ACHN (cell line): Measurements from ENCODE around the gene DNAH10.
A peak's percentile ranks its signal among the peaks of the same experiment; 100 is the strongest.
"Not testable (repeated sequence)": the region's sequence is repeated elsewhere in the genome, so short reads cannot be mapped to it uniquely, and the experiment has no call there.

Experiments used
- DNase-seq: peaks from one replicate; pipeline ENCODE4 v3.0.0-alpha.2; 2015
- in situ Hi-C: cut with HindIII; loops from 2 replicates; pipeline ENCODE4 v1.10.0; 2017; ENCODE audit warnings: low sequenced_read_pairs, low pct_ligation_motif_present, low pct_unique_long_range_greater_than_20kb

The DNAH10 gene

DNA sequence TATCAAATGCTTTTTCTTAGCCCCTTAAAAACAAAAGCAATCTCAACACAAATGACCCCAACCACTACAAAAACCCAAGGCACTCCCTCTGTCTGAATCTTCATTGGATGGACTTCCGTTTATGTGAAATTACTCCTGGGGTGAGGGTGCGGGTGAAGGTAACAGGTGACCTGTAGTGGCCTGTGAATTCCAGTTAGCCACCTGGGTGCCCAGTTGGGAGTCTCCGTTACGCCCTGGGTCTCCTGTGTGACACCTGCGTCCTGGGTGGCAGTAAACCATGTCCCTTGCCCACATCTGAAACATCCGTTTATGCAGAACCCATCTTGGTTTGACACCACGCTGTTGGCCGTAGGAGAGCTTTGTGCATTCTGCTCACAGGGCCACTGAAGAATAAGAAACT is 148.0 kb downstream of the DNAH10 start:
- in situ Hi-C loops = no loop called here
- no peak for DNase-seq

- in situ Hi-C loops = no loop called here
- peak; percentile 23 for DNase-seq
These were observed 148.7 kb downstream of the DNAH10 start for GRCh38 chr12:123910761-123911193.

DNA sequence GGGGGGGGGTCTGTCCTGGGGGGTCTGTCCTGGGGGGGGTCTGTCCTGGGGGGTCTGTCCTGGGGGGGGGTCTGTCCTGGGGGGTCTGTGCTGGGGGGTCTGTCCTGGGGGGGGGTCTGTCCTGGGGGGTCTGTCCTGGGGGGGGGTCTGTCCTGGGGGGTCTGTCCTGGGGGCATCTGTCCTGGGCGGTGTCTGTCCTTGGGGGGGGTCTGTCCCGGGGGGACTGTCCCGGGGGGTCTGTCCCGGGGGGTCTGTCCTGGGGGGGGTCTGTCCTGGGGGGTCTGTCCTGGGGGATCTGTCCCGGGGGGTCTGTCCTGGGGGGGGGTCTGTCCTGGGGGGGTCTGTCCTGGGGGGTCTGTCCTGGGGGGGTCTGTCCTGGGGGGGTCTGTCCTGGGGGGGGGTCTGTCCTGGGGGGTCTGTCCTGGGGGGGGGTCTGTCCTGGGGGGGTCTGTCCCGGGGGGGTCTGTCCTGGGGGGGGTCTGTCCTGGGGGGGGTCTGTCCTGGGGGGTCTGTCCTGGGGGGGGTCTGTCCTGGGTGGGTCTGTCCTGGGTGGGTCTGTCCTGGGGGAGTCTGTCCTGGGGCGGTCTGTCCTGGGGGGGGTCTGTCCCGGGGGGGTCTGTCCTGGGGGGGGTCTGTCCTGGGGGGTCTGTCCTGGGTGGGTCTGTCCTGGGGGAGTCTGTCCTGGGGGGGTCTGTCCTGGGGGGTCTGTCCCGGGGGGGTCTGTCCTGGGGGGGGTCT is 149.7 kb downstream of the DNAH10 start:
- DNase-seq, in situ Hi-C loops: not testable (repeated sequence)

DNA sequence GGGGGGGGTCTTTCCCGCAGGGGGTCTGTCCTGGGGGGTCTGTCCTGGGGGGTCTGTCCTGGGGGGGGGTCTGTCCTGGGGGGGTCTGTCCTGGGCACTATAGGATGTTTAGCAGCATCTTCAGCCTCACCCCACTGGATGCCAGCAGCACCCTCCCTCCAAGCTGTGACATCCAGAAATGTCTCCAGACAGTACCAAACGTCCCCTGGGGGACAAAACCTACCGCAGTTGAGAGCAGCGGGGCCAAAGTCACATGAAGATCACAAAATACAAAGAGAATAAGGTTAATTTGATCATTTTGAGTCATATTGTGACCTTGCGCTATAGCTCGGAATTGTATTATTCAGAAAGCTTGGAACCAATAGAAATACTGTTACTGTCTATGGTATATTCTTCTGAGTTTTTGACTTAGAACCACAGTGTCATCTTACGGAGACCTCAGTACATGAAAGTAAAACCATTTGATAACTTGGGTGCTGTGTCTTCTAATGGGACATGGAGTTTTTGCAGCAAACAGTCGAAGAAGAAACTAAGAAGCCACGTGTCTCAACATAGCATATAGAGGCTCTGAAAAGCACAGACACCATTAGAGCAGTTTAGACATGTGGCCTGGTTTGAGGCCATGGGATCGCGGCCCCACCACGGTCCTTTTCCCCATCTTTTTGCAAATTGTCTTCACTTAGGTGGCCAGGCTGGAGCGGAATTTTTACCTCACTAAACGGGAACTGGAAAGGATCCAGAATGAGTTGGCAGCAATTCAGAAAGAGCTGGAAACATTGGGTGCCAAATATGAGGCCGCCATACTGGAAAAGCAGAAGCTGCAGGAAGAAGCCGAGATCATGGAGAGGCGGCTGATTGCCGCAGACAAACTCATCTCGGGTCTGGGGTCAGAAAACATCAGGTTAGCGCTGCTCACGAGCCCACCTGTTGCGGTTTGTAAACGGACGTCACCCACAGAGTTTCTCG is 150.6 kb downstream of the DNAH10 start:
- in situ Hi-C loops = no loop called here
- no peak for DNase-seq

DNA sequence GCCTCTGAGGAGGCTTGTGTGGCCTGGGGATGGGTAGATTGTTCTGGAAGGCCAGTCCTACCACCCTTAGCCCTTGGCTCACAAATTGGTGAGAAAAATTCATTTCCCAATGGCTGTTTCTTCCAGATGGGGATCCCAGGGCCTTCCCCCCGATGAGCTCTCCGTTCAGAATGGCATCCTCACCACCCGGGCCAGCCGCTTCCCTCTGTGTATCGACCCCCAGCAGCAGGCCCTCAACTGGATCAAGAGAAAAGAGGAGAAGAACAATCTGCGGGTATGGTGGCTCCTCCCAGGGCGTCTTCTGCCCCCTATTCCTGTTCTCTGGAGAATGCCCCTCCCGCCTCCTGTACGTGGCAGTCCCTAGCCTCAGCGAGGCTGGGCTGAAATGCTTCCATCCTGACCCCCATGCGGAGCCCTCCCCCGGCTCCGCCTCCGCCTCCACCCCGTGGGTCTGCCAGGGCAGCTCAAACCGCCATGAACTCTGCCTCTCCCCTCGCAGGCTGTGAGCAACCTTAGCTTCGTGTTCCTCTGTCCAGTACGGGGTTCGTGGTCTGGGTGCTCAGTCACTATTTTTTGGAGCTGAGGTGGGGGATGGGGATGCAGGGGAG is 152.7 kb downstream of the DNAH10 start:
- no peak for DNase-seq
- in situ Hi-C loops = no loop called here

DNA sequence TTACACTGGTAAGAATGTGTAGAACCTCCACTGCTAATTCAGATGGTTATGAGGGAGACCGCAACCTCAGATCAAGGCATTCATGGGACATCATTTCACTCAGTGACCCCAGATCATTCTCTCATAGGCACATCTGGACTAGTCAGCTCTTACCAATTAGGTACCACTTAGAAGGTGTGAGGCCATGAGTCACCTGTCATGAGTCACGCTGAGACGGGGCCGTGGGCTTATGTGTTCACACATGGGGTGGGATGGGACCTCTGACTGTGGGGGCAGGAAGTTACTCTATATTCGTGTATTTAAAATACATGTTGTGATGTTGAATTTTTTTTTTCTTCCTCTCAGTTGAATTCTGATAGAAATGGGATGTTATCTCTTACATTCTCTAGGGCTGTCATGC is 154.6 kb downstream of the DNAH10 start:
- DNase-seq = no peak
- in situ Hi-C loops = no loop called here

DNA sequence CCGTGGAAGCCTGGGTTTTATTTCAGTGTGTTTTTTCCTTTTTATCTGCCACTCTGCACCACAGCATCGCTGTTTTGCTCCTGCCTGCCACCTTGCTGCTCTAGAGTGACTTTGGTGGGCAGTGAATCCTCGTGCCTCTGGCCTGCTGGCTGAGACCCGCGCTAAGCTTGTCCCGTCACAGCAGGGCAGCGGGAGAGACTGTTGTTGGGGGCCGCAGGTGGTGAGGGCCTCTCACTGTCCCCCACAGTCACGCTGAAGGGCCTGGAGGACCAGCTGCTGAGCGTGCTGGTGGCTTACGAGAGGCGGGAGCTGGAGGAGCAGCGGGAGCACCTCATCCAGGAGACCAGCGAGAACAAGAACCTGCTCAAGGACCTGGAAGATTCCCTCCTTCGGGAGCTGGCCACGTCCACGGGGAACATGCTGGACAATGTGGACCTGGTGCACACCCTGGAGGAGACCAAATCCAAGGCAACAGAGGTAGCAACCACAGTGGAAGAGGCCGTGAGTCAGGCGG is 155.3 kb downstream of the DNAH10 start:
- no peak for DNase-seq
- in situ Hi-C loops = no loop called here

- in situ Hi-C loops = no loop called here
- no peak for DNase-seq
These were observed 157.9 kb downstream of the DNAH10 start for GRCh38 chr12:123919980-123920360.

- no peak for DNase-seq
- in situ Hi-C loops = no loop called here
These were observed 160.9 kb downstream of the DNAH10 start for GRCh38 chr12:123923038-123923437.

- no peak for DNase-seq
- in situ Hi-C loops = no loop called here
These were observed 161.8 kb downstream of the DNAH10 start for GRCh38 chr12:123923927-123924326.

DNA sequence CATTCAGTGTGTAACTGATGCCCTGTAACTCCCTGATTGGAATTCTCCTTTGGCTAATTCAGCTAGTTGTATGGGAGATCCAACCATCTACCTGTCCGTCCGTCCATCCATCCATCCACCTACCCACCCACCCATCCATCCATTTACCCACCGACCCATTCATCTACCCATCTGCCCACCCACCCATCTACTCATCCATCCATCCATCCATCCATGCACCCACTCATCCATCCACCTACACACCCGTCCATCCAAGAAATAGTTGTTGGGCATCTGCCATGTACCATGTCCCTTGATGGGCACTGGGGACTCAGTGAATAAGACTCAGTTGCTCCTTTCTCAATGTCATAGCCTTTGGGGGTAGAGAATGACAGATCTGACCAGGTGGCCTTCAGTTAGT is 162.4 kb downstream of the DNAH10 start:
- DNase-seq = no peak
- in situ Hi-C loops = no loop called here

DNA sequence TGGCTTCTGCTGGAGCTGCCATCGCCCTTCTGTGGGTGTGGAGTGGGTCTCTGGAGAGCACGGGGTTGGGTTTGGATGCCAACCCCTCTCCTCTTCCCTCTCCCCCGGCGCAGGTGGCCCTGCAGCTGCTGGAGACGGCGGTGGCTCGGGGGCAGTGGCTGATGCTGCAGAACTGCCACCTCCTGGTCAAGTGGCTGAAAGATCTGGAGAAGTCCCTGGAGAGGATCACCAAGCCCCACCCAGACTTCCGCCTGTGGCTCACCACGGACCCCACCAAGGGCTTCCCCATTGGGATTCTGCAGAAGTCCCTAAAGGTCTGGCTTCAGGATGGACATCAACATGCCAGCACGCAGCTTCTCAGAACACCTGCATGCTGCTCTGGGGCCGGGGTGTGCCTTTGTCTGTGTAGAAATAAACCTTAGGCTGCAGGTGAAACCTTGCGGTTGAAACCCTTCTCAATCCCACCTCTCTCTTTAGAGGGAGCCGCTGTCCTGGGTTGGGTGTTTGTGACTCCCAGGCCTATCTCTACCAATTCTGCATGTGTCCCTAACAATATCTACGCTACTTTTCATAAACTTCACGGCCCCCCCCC is 166.3 kb downstream of the DNAH10 start:
- in situ Hi-C loops = no loop called here
- DNase-seq = no peak

GRCh38 chr12:123928897-123929296 is 166.8 kb downstream of the DNAH10 start:
- in situ Hi-C loops = no loop called here

DNA sequence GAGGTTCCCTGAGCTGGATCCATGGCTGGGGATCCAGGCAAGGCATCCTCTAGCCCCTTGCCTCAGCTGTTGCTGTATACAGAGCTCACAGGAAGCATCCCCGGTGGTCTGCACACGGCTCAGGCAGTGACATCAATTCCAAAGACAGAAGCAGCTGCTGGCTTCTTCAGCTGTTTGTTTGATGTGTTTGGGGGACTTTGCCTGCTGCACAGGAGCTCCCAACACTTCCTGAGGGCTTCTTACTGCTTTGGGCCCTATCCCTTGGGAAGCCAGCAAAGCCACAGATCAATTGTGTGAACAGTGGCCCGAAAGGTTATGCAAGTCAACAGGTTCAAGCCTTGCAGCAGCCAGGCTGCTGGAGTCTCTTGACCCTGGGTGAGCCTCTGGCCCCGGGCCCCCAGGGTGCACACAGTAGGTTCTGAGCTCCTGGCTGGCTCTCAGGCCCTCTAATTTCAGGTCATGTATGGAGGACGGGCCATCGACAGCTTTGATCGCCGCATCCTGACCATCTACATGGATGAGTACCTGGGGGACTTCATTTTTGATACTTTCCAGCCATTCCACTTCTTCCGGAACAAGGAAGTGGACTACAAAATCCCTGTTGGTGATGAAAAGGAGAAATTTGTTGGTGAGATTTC is 168.0 kb downstream of the DNAH10 start:
- in situ Hi-C loops = no loop called here
- DNase-seq = no peak

More at GRCh38 chr12:123928897-123929296, 166.8 kb downstream of the DNAH10 start:
- DNase-seq = no peak

DNA sequence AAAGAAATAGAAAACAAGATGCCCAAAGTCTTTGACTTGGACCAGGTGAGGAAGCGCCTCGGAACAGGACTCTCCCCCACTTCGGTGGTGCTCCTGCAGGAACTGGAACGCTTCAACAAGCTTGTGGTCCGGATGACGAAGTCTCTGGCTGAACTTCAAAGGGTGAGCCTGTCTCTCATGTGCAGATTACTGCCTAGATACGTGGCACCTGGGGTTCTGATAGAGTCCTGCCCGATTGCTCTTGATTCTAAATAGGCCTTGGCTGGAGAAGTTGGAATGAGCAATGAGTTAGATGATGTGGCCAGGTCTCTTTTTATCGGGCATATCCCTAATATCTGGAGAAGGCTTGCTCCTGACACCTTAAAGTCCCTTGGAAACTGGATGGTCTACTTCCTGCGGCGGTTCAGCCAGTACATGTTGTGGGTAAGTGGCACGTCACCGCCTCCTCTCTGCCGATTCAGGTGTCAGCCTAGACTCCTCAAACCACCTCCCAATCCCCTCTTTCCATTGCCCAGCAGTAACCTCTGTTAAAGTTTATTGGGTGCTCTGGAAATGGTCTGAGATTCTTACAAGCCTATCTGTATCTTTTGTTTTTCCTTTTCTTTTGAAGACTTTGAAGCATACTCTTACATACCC is 169.7 kb downstream of the DNAH10 start:
- no peak for DNase-seq
- in situ Hi-C loops = no loop called here

DNA sequence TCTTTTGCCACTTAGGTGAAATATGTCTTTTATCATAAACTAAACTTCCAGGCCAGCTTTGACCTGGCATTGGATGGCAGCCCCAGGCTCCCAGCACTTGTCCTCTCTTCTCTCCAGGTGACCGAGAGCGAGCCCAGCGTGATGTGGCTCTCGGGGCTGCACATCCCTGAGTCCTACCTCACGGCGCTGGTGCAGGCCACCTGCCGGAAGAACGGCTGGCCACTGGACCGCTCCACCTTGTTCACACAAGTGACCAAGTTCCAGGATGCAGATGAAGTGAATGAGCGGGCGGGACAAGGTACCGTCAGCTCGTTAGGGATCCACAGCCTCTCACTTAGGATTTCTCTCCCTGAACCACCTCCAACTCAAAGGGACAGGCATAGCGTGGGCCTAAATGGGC is 171.1 kb downstream of the DNAH10 start:
- no peak for DNase-seq
- in situ Hi-C loops = no loop called here

DNA sequence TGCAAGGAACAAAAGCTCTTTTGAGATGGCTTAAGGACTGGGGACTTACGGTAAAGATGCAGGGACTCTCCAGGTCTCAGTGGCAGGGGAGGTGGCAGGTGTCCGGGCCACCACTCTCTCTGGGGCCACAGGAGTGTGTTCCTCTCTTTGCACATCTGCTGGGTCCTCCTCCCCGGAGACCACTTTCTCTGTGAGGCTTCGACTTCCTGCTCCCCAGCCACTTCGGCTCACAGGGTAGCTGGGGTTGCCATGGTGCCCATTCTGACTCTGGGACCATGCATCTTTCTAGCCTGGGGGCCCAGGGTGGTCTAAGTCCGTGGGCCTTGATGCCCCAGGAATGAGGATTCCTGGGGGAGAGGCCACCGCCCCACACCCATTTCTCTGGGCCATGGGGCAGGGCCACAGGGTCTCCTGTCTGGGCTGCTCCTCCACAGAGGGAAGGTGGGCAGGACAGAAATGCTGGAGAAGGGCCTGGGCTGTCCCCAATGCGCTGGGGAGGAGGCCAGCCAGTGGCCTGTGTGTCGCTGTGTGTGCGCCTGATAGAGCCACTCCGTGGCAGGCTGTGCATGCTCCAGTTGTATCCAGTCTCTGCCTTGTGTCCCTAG is 172.0 kb downstream of the DNAH10 start:
- DNase-seq = no peak

More for the DNA sequence above, 172.0 kb downstream of the DNAH10 start:
- in situ Hi-C loops = no loop called here
